GM23338 (cell line): ENCODE data around the gene RYR3. TPM values are rescaled to one million over a fixed set of nuclear protein-coding genes. Genes with fewer than 3 reads are reported as not detected.

Experiments used
- ATAC-seq: fragments of 200-7000 bp; cut with Tn5 transposase; 3 replicates; pipeline ENCODE4 v1.9.1; 2020
- DNase-seq: peaks from one replicate; pipeline ENCODE4 v3.0.0-alpha.2; 2015; ENCODE audit warnings: low spot score
- H2AFZ ChIP-seq: fragments of 200-600 bp; sonication (generic); 2 replicates; pipeline ENCODE4 v1.8.0; 2016; ENCODE audit warnings: antibody characterized with exemption, mild to moderate bottlenecking, moderate library complexity
- H3F3A ChIP-seq: fragments of 200-600 bp; sonication (generic); replicated peaks from 2 replicates; pipeline ENCODE4 v1.8.0; 2017; ENCODE audit warnings: antibody characterized with exemption, mixed run types, low read depth
- H3K27ac ChIP-seq: fragments of 200-600 bp; sonication (generic); 2 replicates; pipeline ENCODE4 v1.6.1; 2016; ENCODE audit warnings: low read depth
- H3K27me3 ChIP-seq: fragments of 200-600 bp; sonication (generic); 2 replicates; pipeline ENCODE4 v1.8.0; 2016; ENCODE audit warnings: mild to moderate bottlenecking, mixed run types, moderate library complexity; ENCODE audit not compliant: insufficient read depth
- H3K36me3 ChIP-seq: fragments of 200-600 bp; sonication (generic); 2 replicates; pipeline ENCODE4 v1.8.0; 2016; ENCODE audit warnings: mild to moderate bottlenecking; ENCODE audit not compliant: insufficient read depth
- H3K4me1 ChIP-seq: fragments of 200-600 bp; sonication (generic); 2 replicates; pipeline ENCODE4 v1.8.0; 2016; ENCODE audit warnings: mild to moderate bottlenecking, moderate library complexity; ENCODE audit not compliant: insufficient read depth
- H3K4me2 ChIP-seq: fragments of 200-600 bp; sonication (generic); 2 replicates; pipeline ENCODE4 v1.7.1; 2017; ENCODE audit warnings: mixed run types
- H3K4me3 ChIP-seq: fragments of 200-600 bp; sonication (generic); 2 replicates; pipeline ENCODE4 v1.6.1; 2016; ENCODE audit warnings: mixed run types
- H3K79me2 ChIP-seq: fragments of 200-600 bp; sonication (generic); replicated peaks from 2 replicates; pipeline ENCODE4 v1.8.0; 2017; ENCODE audit warnings: mild to moderate bottlenecking; ENCODE audit not compliant: insufficient read depth
- H3K9me2 ChIP-seq: fragments of 200-600 bp; sonication (generic); 2 replicates; pipeline ENCODE4 v1.8.0; 2017; ENCODE audit not compliant: insufficient read depth
- H4K20me1 ChIP-seq: fragments of 200-600 bp; sonication (generic); replicated peaks from 2 replicates; pipeline ENCODE4 v1.8.0; 2017; ENCODE audit warnings: mild to moderate bottlenecking; ENCODE audit not compliant: insufficient read depth
- H3K27ac Mint-ChIP-seq: 2 replicates; pipeline ENCODE4 v1.8.0; 2020; ENCODE audit warnings: inconsistent platforms, mild to moderate bottlenecking, moderate library complexity, mixed read lengths
- H3K27me3 Mint-ChIP-seq: 3 replicates; pipeline ENCODE4 v1.8.0; 2022; ENCODE audit warnings: low read depth, mild to moderate bottlenecking, moderate library complexity, mixed read lengths, inconsistent platforms; ENCODE audit not compliant: insufficient read depth, poor library complexity
- H3K36me3 Mint-ChIP-seq: 3 replicates; pipeline ENCODE4 v1.8.0; 2021; ENCODE audit warnings: low read depth, mild to moderate bottlenecking, inconsistent platforms, moderate library complexity, mixed read lengths
- H3K4me1 Mint-ChIP-seq: 3 replicates; pipeline ENCODE4 v1.8.0; 2020; ENCODE audit warnings: mild to moderate bottlenecking, inconsistent platforms, mixed read lengths
- H3K4me3 Mint-ChIP-seq: 3 replicates; pipeline ENCODE4 v1.8.0; 2021; ENCODE audit warnings: moderate library complexity, mild to moderate bottlenecking, inconsistent platforms, mixed read lengths
- H3K9me3 Mint-ChIP-seq: 3 replicates; pipeline ENCODE4 v1.8.0; 2020; ENCODE audit warnings: moderate library complexity, mild to moderate bottlenecking, inconsistent platforms, mixed read lengths
- CREB1 ChIP-seq: fragments of 250-450 bp; sonication (Bioruptor Pico); IDR thresholded peaks from 2 replicates; pipeline ENCODE4 v1.5.0; 2020; ENCODE audit warnings: low read depth, mild to moderate bottlenecking, moderate library complexity
- NANOG ChIP-seq: IDR thresholded peaks from 2 replicates; pipeline ENCODE4 v1.6.1; 2016; ENCODE audit warnings: antibody characterized with exemption, borderline replicate concordance
- STAT1 ChIP-seq: IDR thresholded peaks from one replicate; pipeline ENCODE4 v1.6.1; 2016; ENCODE audit warnings: antibody characterized with exemption; ENCODE audit not compliant: unreplicated experiment
- ZNF114 ChIP-seq: fragments of 250-450 bp; sonication (Bioruptor Pico); IDR thresholded peaks from 2 replicates; pipeline ENCODE4 v1.5.0; 2020; ENCODE audit warnings: mild to moderate bottlenecking, moderate library complexity
- ZNF331 ChIP-seq: fragments of 250-450 bp; sonication (Bioruptor Pico); IDR thresholded peaks from 2 replicates; pipeline ENCODE4 v1.5.0; 2020; ENCODE audit warnings: low read depth, mild to moderate bottlenecking, moderate library complexity
- polyA plus RNA-seq: library from polyadenylated mRNA; unstranded; fragments of >200 nt; fragmentation: Nextera tagmentation; extraction: Ambion mirVana; gene quantifications from 2 replicates; pipeline ENCODE4 v1.2.1, GENCODE V29; 2016
- total RNA-seq: library from RNA; depleted of rRNA; stranded (reverse); fragments of >200 nt; shearing (Covaris generic); gene quantifications from 2 replicates; pipeline ENCODE4 v1.2.3, GENCODE V29; 2014
- TF ChIP-seq, protein P1 (sequence below): fragments of 250-450 bp; sonication (Bioruptor Pico); IDR thresholded peaks from 2 replicates; pipeline ENCODE4 v1.5.0; 2020; ENCODE audit warnings: mild to moderate bottlenecking, moderate library complexity

RYR3 gene
- total and polyA plus RNA-seq, 2 experiments from 2014 or later, result 1.1 to 1.2 TPM

DNA sequence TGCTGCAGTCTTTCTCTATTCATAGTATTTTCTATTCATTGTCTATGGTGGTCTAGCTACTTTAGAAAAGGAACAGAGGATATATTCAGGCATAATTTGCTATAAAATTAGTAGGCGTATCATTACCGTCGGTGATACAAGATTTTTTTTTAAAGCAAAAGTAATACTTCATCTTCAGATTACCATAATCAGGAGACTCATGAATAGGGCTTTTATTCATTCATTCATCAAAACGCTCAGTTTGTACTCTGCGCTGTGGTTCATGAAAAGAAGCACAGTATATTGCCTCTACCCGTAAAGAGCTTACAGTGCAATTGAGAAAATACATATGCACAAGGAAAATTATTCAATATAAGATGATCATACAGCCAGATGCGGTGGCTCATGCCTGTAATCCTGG lies 520.9 kb downstream of the RYR3 start:
- Histone ChIP-seq H3K36me3 (no peaks in the 10 kb centered on the region), H3K4me2 (no peak overlapping the region), H3K4me3 (no peak overlapping the region), H3K27me3 (no peaks in the 10 kb centered on the region), H3K9me2 (0 out of 2 replicates have a peak, but pooled peaks cover 11% of the 10 kb centered on the region), H2AFZ (no peak overlapping the region), H3F3A (no peaks in the 10 kb centered on the region), H3K79me2 (no peaks in the 10 kb centered on the region), H4K20me1 (no peaks in the 10 kb centered on the region), H3K4me1 (peaks cover 14% of the 10 kb centered on the region), H3K27ac (no peak overlapping the region)
- H3K27me3 Mint-ChIP-seq, result peaks cover 1% of the 10 kb centered on the region
- H3K9me3 Mint-ChIP-seq, result no peaks in the 10 kb centered on the region
- H3K4me3 Mint-ChIP-seq, result no peak overlapping the region
- H3K36me3 Mint-ChIP-seq, result no peaks in the 10 kb centered on the region
- no peak for ATAC-seq
- DNase-seq, result no peak
- TF ChIP-seq NANOG (no peak), ZNF331 (no peak)
- TF ChIP-seq, protein P1, sequence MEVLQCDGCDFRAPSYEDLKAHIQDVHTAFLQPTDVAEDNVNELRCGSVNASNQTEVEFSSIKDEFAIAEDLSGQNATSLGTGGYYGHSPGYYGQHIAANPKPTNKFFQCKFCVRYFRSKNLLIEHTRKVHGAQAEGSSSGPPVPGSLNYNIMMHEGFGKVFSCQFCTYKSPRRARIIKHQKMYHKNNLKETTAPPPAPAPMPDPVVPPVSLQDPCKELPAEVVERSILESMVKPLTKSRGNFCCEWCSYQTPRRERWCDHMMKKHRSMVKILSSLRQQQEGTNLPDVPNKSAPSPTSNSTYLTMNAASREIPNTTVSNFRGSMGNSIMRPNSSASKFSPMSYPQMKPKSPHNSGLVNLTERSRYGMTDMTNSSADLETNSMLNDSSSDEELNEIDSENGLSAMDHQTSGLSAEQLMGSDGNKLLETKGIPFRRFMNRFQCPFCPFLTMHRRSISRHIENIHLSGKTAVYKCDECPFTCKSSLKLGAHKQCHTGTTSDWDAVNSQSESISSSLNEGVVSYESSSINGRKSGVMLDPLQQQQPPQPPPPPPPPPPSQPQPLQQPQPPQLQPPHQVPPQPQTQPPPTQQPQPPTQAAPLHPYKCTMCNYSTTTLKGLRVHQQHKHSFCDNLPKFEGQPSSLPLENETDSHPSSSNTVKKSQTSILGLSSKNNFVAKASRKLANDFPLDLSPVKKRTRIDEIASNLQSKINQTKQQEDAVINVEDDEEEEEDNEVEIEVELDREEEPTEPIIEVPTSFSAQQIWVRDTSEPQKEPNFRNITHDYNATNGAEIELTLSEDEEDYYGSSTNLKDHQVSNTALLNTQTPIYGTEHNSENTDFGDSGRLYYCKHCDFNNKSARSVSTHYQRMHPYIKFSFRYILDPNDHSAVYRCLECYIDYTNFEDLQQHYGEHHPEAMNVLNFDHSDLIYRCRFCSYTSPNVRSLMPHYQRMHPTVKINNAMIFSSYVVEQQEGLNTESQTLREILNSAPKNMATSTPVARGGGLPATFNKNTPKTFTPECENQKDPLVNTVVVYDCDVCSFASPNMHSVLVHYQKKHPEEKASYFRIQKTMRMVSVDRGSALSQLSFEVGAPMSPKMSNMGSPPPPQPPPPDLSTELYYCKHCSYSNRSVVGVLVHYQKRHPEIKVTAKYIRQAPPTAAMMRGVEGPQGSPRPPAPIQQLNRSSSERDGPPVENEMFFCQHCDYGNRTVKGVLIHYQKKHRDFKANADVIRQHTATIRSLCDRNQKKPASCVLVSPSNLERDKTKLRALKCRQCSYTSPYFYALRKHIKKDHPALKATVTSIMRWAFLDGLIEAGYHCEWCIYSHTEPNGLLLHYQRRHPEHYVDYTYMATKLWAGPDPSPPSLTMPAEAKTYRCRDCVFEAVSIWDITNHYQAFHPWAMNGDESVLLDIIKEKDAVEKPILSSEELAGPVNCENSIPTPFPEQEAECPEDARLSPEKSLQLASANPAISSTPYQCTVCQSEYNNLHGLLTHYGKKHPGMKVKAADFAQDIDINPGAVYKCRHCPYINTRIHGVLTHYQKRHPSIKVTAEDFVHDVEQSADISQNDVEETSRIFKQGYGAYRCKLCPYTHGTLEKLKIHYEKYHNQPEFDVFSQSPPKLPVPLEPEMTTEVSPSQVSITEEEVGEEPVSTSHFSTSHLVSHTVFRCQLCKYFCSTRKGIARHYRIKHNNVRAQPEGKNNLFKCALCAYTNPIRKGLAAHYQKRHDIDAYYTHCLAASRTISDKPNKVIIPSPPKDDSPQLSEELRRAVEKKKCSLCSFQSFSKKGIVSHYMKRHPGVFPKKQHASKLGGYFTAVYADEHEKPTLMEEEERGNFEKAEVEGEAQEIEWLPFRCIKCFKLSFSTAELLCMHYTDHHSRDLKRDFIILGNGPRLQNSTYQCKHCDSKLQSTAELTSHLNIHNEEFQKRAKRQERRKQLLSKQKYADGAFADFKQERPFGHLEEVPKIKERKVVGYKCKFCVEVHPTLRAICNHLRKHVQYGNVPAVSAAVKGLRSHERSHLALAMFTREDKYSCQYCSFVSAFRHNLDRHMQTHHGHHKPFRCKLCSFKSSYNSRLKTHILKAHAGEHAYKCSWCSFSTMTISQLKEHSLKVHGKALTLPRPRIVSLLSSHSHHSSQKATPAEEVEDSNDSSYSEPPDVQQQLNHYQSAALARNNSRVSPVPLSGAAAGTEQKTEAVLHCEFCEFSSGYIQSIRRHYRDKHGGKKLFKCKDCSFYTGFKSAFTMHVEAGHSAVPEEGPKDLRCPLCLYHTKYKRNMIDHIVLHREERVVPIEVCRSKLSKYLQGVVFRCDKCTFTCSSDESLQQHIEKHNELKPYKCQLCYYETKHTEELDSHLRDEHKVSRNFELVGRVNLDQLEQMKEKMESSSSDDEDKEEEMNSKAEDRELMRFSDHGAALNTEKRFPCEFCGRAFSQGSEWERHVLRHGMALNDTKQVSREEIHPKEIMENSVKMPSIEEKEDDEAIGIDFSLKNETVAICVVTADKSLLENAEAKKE (CRISPR knock-in tag), result no peak
- H3K4me1 Mint-ChIP-seq, result peaks cover 27% of the 10 kb centered on the region
- H3K27ac Mint-ChIP-seq, result no peak overlapping the region

DNA sequence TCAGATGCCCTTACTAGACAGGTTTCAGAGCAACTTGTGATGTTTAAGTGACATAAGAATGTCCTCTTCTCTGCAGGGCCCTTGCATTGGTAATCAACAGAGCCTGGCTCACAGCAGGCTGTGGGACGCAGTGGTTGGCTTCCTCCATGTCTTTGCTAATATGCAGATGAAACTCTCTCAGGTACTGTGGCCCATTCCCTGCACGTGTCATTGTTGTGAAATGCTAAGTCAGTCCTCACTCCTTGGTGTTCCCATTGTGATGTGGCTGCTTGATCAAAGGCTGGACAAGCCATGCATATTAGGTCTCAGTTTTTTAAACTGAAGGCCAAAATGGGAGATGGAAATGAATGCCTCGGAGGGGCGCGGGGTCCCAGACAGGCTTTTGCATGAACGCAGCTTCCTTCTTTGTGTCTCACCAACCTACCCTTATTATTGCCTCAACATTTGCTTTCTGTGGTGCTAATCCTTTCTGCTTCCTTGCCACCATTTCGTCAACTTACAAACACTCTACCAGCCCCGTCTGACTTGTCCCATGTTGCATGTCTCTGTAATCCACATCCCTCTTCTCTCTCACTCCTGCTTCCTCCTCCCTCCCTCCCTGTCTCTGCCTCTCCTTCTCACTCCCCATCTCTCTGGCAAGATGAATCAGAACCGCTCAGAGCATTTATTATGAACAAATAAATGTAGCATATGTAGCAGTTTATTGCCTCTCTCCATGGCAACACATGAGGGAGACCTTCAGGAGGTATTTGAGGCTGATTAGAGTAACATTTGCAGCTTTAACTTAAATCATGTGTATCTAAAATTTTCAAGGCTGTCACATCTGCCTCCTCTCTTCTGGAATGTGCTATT lies 524.4 kb downstream of the RYR3 start:
- peak overlapping the region; percentile 64 for H2AFZ ChIP-seq
- no peaks in the 10 kb centered on the region for H3K36me3 ChIP-seq
- no peaks in the 10 kb centered on the region for H3K27me3 ChIP-seq
- Mint-ChIP-seq H3K9me3 (no peaks in the 10 kb centered on the region), H3K36me3 (no peaks in the 10 kb centered on the region), H3K4me1 (peaks cover 27% of the 10 kb centered on the region), H3K27ac (peak overlapping the region; percentile 42), H3K4me3 (peak overlapping the region; percentile 37), H3K27me3 (peaks cover 6% of the 10 kb centered on the region)
- no peak overlapping the region; the same call in 1 of the 2 replicates for H3K27ac ChIP-seq
- 0 out of 2 replicates have a peak overlapping the region, but pooled peaks have one; percentile 34 for H3K4me2 ChIP-seq
- peak; percentile 98 for ATAC-seq
- H3K4me1 ChIP-seq, result peaks cover 14% of the 10 kb centered on the region
- H3K4me3 ChIP-seq, result no peak overlapping the region
- no peaks in the 10 kb centered on the region for H4K20me1 ChIP-seq
- H3F3A ChIP-seq, result no peaks in the 10 kb centered on the region
- DNase-seq, result peak; percentile 77
- H3K9me2 ChIP-seq, result peaks cover 18% of the 10 kb centered on the region
- H3K79me2 ChIP-seq, result no peaks in the 10 kb centered on the region
- TF ChIP-seq STAT1, result no peak
- TF ChIP-seq NANOG, result 0 out of 2 replicates have a peak, but pooled peaks have one; percentile 26
- peak; percentile 46; the same call in 1 of the 2 replicates for TF ChIP-seq CREB1 (CRISPR knock-in tag)
- peak; percentile 40; the same call in 1 of the 2 replicates for TF ChIP-seq ZNF114 (CRISPR knock-in tag)
